Chondrocyte (in vitro differentiated cells): ENCODE results near the gene LAMA5. TPM values are rescaled to one million over a fixed set of nuclear protein-coding genes. Genes with fewer than 3 reads are reported as not detected.

ENCODE experiments used
- DNase-seq: peaks from one replicate; pipeline ENCODE4 v3.0.0; 2021; ENCODE audit warnings: mixed read lengths, low spot score
- H3K27ac Mint-ChIP-seq: one replicate; pipeline ENCODE4 v1.8.0; 2021; ENCODE audit warnings: mild to moderate bottlenecking, moderate library complexity, mixed read lengths; ENCODE audit not compliant: unreplicated experiment
- H3K27me3 Mint-ChIP-seq: 2 replicates; pipeline ENCODE4 v1.8.0; 2021; ENCODE audit warnings: low read depth, mixed read lengths
- H3K36me3 Mint-ChIP-seq: 2 replicates; pipeline ENCODE4 v1.8.0; 2021; ENCODE audit warnings: low read depth, mixed read lengths
- H3K4me1 Mint-ChIP-seq: 2 replicates; pipeline ENCODE4 v1.8.0; 2021; ENCODE audit warnings: low read depth, mild to moderate bottlenecking, mixed read lengths
- H3K4me3 Mint-ChIP-seq: one replicate; pipeline ENCODE4 v1.8.0; 2021; ENCODE audit warnings: mild to moderate bottlenecking, moderate library complexity, mixed read lengths; ENCODE audit not compliant: unreplicated experiment
- H3K9me3 Mint-ChIP-seq: 2 replicates; pipeline ENCODE4 v1.8.0; 2021; ENCODE audit warnings: low read depth, mixed read lengths
- CTCF ChIP-seq: fragments of 200-600 bp; sonication (generic); IDR thresholded peaks from 2 replicates; pipeline ENCODE4 v1.5.0; 2021; ENCODE audit warnings: antibody characterized with exemption, mild to moderate bottlenecking, moderate library complexity
- total RNA-seq: library from RNA; stranded (reverse); gene quantifications from 3 replicates; pipeline ENCODE4 v1.2.1, GENCODE V29; 2021

The LAMA5 gene
- total RNA-seq, 1 donor from 2014 or later: 368 TPM

- no peaks in the 10 kb centered on the region for H3K4me1 Mint-ChIP-seq
- H3K27ac Mint-ChIP-seq: no peak overlapping the region
- TF ChIP-seq CTCF: no peak
- H3K27me3 Mint-ChIP-seq: no peaks in the 10 kb centered on the region
- no peak for DNase-seq
- H3K4me3 Mint-ChIP-seq: no peak overlapping the region
- peaks cover 30% of the 10 kb centered on the region for H3K36me3 Mint-ChIP-seq
- no peaks in the 10 kb centered on the region for H3K9me3 Mint-ChIP-seq
Observed at GRCh38 chr20:62323146-62323979, 43.7 kb downstream of the LAMA5 start.

- no peak for TF ChIP-seq CTCF
- no peaks in the 10 kb centered on the region for H3K27me3 Mint-ChIP-seq
- no peak overlapping the region for H3K27ac Mint-ChIP-seq
- no peaks in the 10 kb centered on the region for H3K9me3 Mint-ChIP-seq
- DNase-seq: no peak
- peaks cover 28% of the 10 kb centered on the region for H3K36me3 Mint-ChIP-seq
- no peaks in the 10 kb centered on the region for H3K4me1 Mint-ChIP-seq
- H3K4me3 Mint-ChIP-seq: no peak overlapping the region
Observed at GRCh38 chr20:62322492-62323041, 44.5 kb downstream of the LAMA5 start.

- no peaks in the 10 kb centered on the region for H3K4me1 Mint-ChIP-seq
- no peaks in the 10 kb centered on the region for H3K9me3 Mint-ChIP-seq
- H3K27me3 Mint-ChIP-seq: no peaks in the 10 kb centered on the region
- DNase-seq: no peak
- H3K27ac Mint-ChIP-seq: no peak overlapping the region
- TF ChIP-seq CTCF: no peak
- no peak overlapping the region for H3K4me3 Mint-ChIP-seq
- H3K36me3 Mint-ChIP-seq: peaks cover 25% of the 10 kb centered on the region
Observed at GRCh38 chr20:62321975-62322374, 45.1 kb downstream of the LAMA5 start.

GRCh38 chr20:62321521-62321948 lies 45.6 kb downstream of the LAMA5 start:
- Mint-ChIP-seq H3K4me1 (no peaks in the 10 kb centered on the region), H3K36me3 (peaks cover 22% of the 10 kb centered on the region), H3K4me3 (no peak overlapping the region), H3K27ac (no peak overlapping the region), H3K9me3 (no peaks in the 10 kb centered on the region), H3K27me3 (no peaks in the 10 kb centered on the region)
- TF ChIP-seq CTCF: no peak
- DNase-seq: no peak

- no peaks in the 10 kb centered on the region for H3K27me3 Mint-ChIP-seq
- no peak for TF ChIP-seq CTCF
- no peak overlapping the region for H3K27ac Mint-ChIP-seq
- no peaks in the 10 kb centered on the region for H3K9me3 Mint-ChIP-seq
- no peak for DNase-seq
- H3K4me3 Mint-ChIP-seq: no peak overlapping the region
- H3K36me3 Mint-ChIP-seq: peaks cover 20% of the 10 kb centered on the region
- H3K4me1 Mint-ChIP-seq: no peaks in the 10 kb centered on the region
Observed at GRCh38 chr20:62320581-62321354, 46.3 kb downstream of the LAMA5 start.
